Measurements from ENCODE around the gene UGT2A3.

DNA sequence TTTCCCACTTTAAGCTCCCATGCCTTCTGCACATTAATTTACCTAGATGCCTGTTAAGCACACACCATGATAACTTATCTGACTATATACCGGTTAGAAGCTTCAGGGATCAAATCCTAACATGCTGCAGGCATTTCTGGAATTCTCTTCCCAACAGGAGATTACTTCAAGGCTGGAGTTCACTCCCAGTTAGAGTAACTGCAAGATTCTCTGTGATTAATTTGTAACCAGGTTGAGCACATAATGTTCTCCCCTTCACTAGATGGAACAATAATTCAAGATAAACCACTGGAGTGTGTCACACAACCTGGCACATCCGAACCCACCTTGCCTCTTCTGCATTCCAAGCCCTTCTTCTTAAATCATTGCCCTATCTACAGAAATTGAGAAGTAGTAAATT lies 11.8 kb upstream of the UGT2A3 start:
- TF ChIP-seq, protein P1, sequence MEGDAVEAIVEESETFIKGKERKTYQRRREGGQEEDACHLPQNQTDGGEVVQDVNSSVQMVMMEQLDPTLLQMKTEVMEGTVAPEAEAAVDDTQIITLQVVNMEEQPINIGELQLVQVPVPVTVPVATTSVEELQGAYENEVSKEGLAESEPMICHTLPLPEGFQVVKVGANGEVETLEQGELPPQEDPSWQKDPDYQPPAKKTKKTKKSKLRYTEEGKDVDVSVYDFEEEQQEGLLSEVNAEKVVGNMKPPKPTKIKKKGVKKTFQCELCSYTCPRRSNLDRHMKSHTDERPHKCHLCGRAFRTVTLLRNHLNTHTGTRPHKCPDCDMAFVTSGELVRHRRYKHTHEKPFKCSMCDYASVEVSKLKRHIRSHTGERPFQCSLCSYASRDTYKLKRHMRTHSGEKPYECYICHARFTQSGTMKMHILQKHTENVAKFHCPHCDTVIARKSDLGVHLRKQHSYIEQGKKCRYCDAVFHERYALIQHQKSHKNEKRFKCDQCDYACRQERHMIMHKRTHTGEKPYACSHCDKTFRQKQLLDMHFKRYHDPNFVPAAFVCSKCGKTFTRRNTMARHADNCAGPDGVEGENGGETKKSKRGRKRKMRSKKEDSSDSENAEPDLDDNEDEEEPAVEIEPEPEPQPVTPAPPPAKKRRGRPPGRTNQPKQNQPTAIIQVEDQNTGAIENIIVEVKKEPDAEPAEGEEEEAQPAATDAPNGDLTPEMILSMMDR (IDR thresholded peaks at IDR 0.05): no peak
- no peak for TF ChIP-seq ZFX (IDR thresholded peaks at IDR 0.05; ENCODE audit: borderline replicate concordance)
